ENCODE measurements around the gene SORCS2. TPM values are rescaled to one million over a fixed set of nuclear protein-coding genes. Genes with fewer than 3 reads are reported as not detected.

The SORCS2 gene
- total RNA-seq, 1 donor from 2014 or later = 7.2 TPM

- Histone ChIP-seq H3K4me1 (peaks cover 5% of the 10 kb centered on the region), H3K4me3 (no peak overlapping the region), H3K27me3 (no peaks in the 10 kb centered on the region), H3K36me3 (no peaks in the 10 kb centered on the region), H3K27ac (no peak overlapping the region), H3K9me3 (no peaks in the 10 kb centered on the region)
- intact Hi-C loops (cut with DNase I) = no loop called here
- no peak for TF ChIP-seq CTCF (IDR thresholded peaks at IDR 0.05)
- ATAC-seq (no peak), DNase-seq (peak; percentile 20)
Observed at GRCh38 chr4:7328162-7328912, 136.0 kb downstream of the SORCS2 start.

GRCh38 chr4:7328913-7329638 lies 136.7 kb downstream of the SORCS2 start:
- H3K27ac ChIP-seq = no peak overlapping the region
- no peak for TF ChIP-seq CTCF (IDR thresholded peaks at IDR 0.05)
- peak; percentile 76 for ATAC-seq
- H3K36me3 ChIP-seq = no peaks in the 10 kb centered on the region
- H3K27me3 ChIP-seq = no peaks in the 10 kb centered on the region
- no peak overlapping the region for H3K4me3 ChIP-seq
- peak; percentile 79 for DNase-seq
- intact Hi-C loops (cut with DNase I) = no loop called here
- H3K9me3 ChIP-seq = no peaks in the 10 kb centered on the region
- peaks cover 5% of the 10 kb centered on the region for H3K4me1 ChIP-seq

GRCh38 chr4:7330031-7330596 lies 137.8 kb downstream of the SORCS2 start:
- DNase-seq (no peak), ATAC-seq (no peak)
- H3K9me3 ChIP-seq = no peaks in the 10 kb centered on the region
- peaks cover 6% of the 10 kb centered on the region for H3K4me1 ChIP-seq
- H3K27ac ChIP-seq = no peak overlapping the region
- no peaks in the 10 kb centered on the region for H3K27me3 ChIP-seq
- no peak for TF ChIP-seq CTCF (IDR thresholded peaks at IDR 0.05)
- no peak overlapping the region for H3K4me3 ChIP-seq
- intact Hi-C loops (cut with DNase I) = no loop called here
- H3K36me3 ChIP-seq = no peaks in the 10 kb centered on the region

- no peak for TF ChIP-seq CTCF (IDR thresholded peaks at IDR 0.05)
- Histone ChIP-seq H3K9me3 (no peaks in the 10 kb centered on the region), H3K27ac (no peak overlapping the region), H3K4me1 (peaks cover 12% of the 10 kb centered on the region), H3K27me3 (no peaks in the 10 kb centered on the region), H3K4me3 (no peak overlapping the region), H3K36me3 (no peaks in the 10 kb centered on the region)
- DNase-seq (no peak), ATAC-seq (no peak)
- intact Hi-C loops (cut with DNase I) = no loop called here
Observed at GRCh38 chr4:7330811-7331681, 138.7 kb downstream of the SORCS2 start.

GRCh38 chr4:7331682-7332000 lies 139.3 kb downstream of the SORCS2 start:
- H3K27me3 ChIP-seq = no peaks in the 10 kb centered on the region
- no peak for TF ChIP-seq CTCF (IDR thresholded peaks at IDR 0.05)
- intact Hi-C loops (cut with DNase I) = no loop called here
- DNase-seq (no peak), ATAC-seq (no peak)
- H3K4me1 ChIP-seq = peaks cover 12% of the 10 kb centered on the region
- H3K36me3 ChIP-seq = no peaks in the 10 kb centered on the region
- H3K9me3 ChIP-seq = no peaks in the 10 kb centered on the region
- no peak overlapping the region for H3K4me3 ChIP-seq
- H3K27ac ChIP-seq = no peak overlapping the region
